Erythroblast (primary cell): ENCODE measurements around the gene SGIP1.

Experiments used
- GATA1 ChIP-seq: IDR thresholded peaks from 2 replicates; pipeline ENCODE4 v1.6.1; 2011; ENCODE audit warnings: low read depth, mild to moderate bottlenecking, control low read depth, low read length, moderate library complexity
- POLR2A ChIP-seq: IDR thresholded peaks from 2 replicates; pipeline ENCODE4 v1.6.1; 2011; ENCODE audit warnings: mild to moderate bottlenecking, low read length

- TF ChIP-seq POLR2A (no peak), GATA1 (no peak)
Observed at GRCh38 chr1:66533804-66534740, at the start of gene SGIP1.
